GM12872 (cell line): ENCODE data around the gene PMS1.

Experiments used
- TF ChIP-seq, protein P1 (sequence below): IDR thresholded peaks from 3 replicates; pipeline ENCODE4 v1.5.1; 2011; ENCODE audit warnings: low read depth, mild to moderate bottlenecking, low read length, moderate library complexity; ENCODE audit not compliant: insufficient read depth

PMS1 gene

DNA sequence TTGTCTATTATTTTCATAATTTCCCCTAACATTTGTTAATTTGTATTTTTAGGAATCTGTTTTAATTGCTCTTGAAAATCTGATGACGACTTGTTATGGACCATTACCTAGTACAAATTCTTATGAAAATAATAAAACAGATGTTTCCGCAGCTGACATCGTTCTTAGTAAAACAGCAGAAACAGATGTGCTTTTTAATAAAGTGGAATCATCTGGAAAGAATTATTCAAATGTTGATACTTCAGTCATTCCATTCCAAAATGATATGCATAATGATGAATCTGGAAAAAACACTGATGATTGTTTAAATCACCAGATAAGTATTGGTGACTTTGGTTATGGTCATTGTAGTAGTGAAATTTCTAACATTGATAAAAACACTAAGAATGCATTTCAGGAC lies 69.9 kb downstream of the PMS1 start:
- TF ChIP-seq, protein P1, sequence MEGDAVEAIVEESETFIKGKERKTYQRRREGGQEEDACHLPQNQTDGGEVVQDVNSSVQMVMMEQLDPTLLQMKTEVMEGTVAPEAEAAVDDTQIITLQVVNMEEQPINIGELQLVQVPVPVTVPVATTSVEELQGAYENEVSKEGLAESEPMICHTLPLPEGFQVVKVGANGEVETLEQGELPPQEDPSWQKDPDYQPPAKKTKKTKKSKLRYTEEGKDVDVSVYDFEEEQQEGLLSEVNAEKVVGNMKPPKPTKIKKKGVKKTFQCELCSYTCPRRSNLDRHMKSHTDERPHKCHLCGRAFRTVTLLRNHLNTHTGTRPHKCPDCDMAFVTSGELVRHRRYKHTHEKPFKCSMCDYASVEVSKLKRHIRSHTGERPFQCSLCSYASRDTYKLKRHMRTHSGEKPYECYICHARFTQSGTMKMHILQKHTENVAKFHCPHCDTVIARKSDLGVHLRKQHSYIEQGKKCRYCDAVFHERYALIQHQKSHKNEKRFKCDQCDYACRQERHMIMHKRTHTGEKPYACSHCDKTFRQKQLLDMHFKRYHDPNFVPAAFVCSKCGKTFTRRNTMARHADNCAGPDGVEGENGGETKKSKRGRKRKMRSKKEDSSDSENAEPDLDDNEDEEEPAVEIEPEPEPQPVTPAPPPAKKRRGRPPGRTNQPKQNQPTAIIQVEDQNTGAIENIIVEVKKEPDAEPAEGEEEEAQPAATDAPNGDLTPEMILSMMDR, result no peak

- TF ChIP-seq, protein P1, result no peak
Measured at GRCh38 chr2:189854940-189855339, 70.7 kb downstream of the PMS1 start.

DNA sequence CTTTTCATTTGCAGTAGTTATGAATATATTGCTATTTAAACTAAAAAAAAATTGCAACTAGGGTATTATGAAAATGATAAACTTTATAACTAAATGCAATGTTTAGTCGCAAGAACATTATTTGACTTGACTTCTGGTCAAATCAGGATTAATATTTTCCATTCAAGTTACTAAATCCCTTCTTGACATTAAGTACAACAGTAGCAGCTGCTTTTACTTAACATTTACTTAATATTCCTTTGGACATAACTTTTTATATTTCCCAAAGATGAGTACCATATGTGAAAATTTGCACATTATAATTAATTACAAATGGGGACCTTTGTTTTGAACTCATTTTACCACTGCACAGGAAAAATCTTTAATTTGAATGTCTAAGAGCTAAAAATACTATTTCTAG lies 74.0 kb downstream of the PMS1 start:
- TF ChIP-seq, protein P1, result no peak

GRCh38 chr2:189860161-189860560 lies 75.9 kb downstream of the PMS1 start:
- TF ChIP-seq, protein P1, result no peak

DNA sequence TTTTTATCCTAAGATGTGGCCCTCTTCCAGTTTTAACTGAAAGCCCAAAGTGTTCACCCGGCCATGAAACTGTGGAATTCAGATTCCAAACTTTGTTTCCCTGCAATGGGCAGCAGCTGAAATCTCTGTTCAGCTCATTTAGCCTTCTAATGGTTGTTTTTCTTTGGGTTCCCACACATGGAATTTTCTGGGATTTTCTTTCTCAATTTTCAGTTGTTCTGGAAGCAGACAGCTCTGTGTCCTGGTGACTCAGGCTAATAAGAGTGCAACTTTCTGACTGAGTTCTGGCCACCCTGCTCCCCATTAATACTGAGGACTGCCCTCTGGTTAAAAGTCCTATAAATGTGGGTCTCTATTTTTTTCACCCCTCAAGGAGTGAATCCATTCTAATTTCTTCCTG lies 78.5 kb downstream of the PMS1 start:
- TF ChIP-seq, protein P1, result no peak

DNA sequence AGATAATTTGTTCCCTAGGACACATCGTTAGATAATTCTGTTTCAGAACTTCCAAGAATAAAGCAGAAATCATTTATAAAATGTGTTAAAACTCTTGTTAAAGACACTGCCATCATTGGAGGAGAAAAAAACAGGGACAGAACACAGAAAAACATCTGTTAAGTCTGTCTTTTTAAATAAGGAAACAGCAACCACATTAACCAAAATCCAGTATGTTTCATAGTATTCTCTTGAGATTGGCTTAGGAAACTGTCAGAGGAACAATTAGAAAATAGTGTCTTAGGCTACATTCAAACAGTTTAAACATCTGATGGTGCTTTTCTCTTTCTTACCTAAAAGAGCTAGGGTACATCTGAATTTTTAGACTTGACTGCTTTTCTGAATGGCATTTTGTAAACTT lies 81.6 kb downstream of the PMS1 start:
- TF ChIP-seq, protein P1, result no peak

DNA sequence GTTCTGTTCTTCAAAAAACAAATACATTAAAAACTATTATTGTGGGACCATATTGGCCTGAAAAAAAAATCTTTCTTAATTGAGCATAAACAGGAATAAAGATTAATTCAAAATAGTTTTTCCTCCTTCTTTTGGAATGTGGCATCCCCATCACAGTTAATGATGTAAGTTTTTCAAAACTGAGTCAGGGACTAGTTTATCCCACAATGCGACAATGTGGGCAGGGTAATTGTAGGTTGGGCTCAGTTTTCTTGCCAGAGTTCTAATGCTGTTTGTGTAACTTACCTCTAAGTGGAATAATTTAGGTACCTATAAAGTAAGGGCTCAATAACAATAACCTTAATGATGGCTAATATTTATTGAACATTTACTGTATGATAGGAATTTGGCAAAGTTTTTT lies 82.0 kb downstream of the PMS1 start:
- TF ChIP-seq, protein P1, result no peak

- TF ChIP-seq, protein P1, result no peak
Measured at GRCh38 chr2:189868896-189869295, 84.6 kb downstream of the PMS1 start.
